Neural cell (in vitro differentiated cells): ENCODE results near the gene SMIM17.

Experiments used
- CTCF ChIP-seq: fragments of 450-650 bp; IDR thresholded peaks from 2 replicates; pipeline ENCODE4 v1.5.1; 2014; ENCODE audit warnings: antibody characterized with exemption, mild to moderate bottlenecking, moderate library complexity; ENCODE audit not compliant: poor library complexity, severe bottlenecking
- EP300 ChIP-seq: fragments of 450-650 bp; conservative IDR thresholded peaks from 2 replicates; pipeline ENCODE4 v1.6.1; 2014; ENCODE audit warnings: antibody characterized with exemption, mild to moderate bottlenecking, moderate library complexity; ENCODE audit not compliant: poor library complexity, severe bottlenecking
- EZH2 ChIP-seq: fragments of 200-600, 300-800 bp; shearing (Covaris generic), sonication (generic); IDR thresholded peaks from 2 replicates; pipeline ENCODE4 v1.6.1; 2014; ENCODE audit warnings: antibody characterized with exemption, low read length, borderline replicate concordance, mild to moderate bottlenecking; ENCODE audit not compliant: insufficient read depth, poor library complexity, severe bottlenecking
- POLR2AphosphoS5 ChIP-seq: IDR thresholded peaks from 2 replicates; pipeline ENCODE4 v1.6.1; 2012

GRCh38 chr19:56670961-56671612 is 28.1 kb downstream of the SMIM17 start:
- no peak for TF ChIP-seq POLR2AphosphoS5
- no peak for TF ChIP-seq EP300
- TF ChIP-seq EZH2 = no peak
- no peak for TF ChIP-seq CTCF
